Smooth muscle cell (in vitro differentiated cells): ENCODE data around the gene SRSF2. TPM values are rescaled to one million over a fixed set of nuclear protein-coding genes. Genes with fewer than 3 reads are reported as not detected.

Experiments
- DNase-seq: peaks from one replicate; lab custom pipeline; 2025; ENCODE audit not compliant: unreplicated experiment; lab: John Stamatoyannopoulos, UW
- H2AFZ ChIP-seq: fragments of 200-600 bp; sonication (generic); 2 replicates; pipeline ENCODE4 v1.6.0; 2016; ENCODE audit warnings: antibody characterized with exemption, low read depth, mild to moderate bottlenecking
- H3F3A ChIP-seq: fragments of 200-600 bp; sonication (generic); 2 replicates; pipeline ENCODE4 v1.6.0; 2017; ENCODE audit warnings: antibody characterized with exemption, low read depth
- H3K27ac ChIP-seq: fragments of 200-600 bp; sonication (generic); 2 replicates; pipeline ENCODE4 v1.5.1; 2016; ENCODE audit warnings: low read depth, mild to moderate bottlenecking
- H3K27me3 ChIP-seq: fragments of 200-600 bp; sonication (generic); 2 replicates; pipeline ENCODE4 v1.6.1; 2016; ENCODE audit warnings: low read depth, mild to moderate bottlenecking
- H3K36me3 ChIP-seq: fragments of 200-600 bp; sonication (generic); 2 replicates; pipeline ENCODE4 v1.5.1; 2016; ENCODE audit warnings: low read depth
- H3K4me1 ChIP-seq: fragments of 200-600 bp; sonication (generic); 2 replicates; pipeline ENCODE4 v1.5.1; 2016; ENCODE audit warnings: low read depth
- H3K4me2 ChIP-seq: fragments of 200-600 bp; sonication (generic); 2 replicates; pipeline ENCODE4 v1.6.0; 2016; ENCODE audit warnings: mild to moderate bottlenecking
- H3K4me3 ChIP-seq: fragments of 200-600 bp; sonication (generic); 2 replicates; pipeline ENCODE4 v1.5.1; 2016; ENCODE audit warnings: mild to moderate bottlenecking
- H3K79me2 ChIP-seq: fragments of 200-600 bp; sonication (generic); 2 replicates; pipeline ENCODE4 v1.6.0; 2016; ENCODE audit warnings: low read depth, mild to moderate bottlenecking
- H3K9ac ChIP-seq: fragments of 200-600 bp; sonication (generic); 2 replicates; pipeline ENCODE4 v1.6.0; 2016; ENCODE audit warnings: low read depth
- H3K9me3 ChIP-seq: fragments of 200-600 bp; sonication (generic); replicated peaks from 2 replicates; pipeline ENCODE4 v1.5.1; 2016; ENCODE audit warnings: low read depth
- H4K20me1 ChIP-seq: fragments of 200-600 bp; sonication (generic); 2 replicates; pipeline ENCODE4 v1.6.0; 2016; ENCODE audit warnings: low read depth
- WGBS: methylation state at CpG from one replicate; pipeline ENCODE4 v1.1.7; 2016; ENCODE audit warnings: low lambda C conversion rate; 5-methylcytosine and 5-hydroxymethylcytosine counted together
- polyA plus RNA-seq: library from polyadenylated mRNA; unstranded; fragments of >200 nt; fragmentation: Nextera tagmentation; extraction: Ambion mirVana; gene quantifications from 2 replicates; pipeline ENCODE4 v1.2.1, GENCODE V29; 2016
- total RNA-seq: library from RNA; depleted of rRNA; stranded (reverse); fragments of >200 nt; gene quantifications from 2 replicates; pipeline ENCODE4 v1.2.3, GENCODE V29; 2014
- TF ChIP-seq, protein P1 (sequence below): fragments of 200-600 bp; sonication (generic); IDR thresholded peaks from 2 replicates; pipeline ENCODE4 v1.5.1; 2017; ENCODE audit warnings: borderline replicate concordance, mild to moderate bottlenecking, antibody characterized with exemption; ENCODE audit not compliant: insufficient read depth, poor library complexity, severe bottlenecking

The SRSF2 gene
- total and polyA plus RNA-seq, 2 experiments from 2014 or later = 109 to 166 TPM

DNA sequence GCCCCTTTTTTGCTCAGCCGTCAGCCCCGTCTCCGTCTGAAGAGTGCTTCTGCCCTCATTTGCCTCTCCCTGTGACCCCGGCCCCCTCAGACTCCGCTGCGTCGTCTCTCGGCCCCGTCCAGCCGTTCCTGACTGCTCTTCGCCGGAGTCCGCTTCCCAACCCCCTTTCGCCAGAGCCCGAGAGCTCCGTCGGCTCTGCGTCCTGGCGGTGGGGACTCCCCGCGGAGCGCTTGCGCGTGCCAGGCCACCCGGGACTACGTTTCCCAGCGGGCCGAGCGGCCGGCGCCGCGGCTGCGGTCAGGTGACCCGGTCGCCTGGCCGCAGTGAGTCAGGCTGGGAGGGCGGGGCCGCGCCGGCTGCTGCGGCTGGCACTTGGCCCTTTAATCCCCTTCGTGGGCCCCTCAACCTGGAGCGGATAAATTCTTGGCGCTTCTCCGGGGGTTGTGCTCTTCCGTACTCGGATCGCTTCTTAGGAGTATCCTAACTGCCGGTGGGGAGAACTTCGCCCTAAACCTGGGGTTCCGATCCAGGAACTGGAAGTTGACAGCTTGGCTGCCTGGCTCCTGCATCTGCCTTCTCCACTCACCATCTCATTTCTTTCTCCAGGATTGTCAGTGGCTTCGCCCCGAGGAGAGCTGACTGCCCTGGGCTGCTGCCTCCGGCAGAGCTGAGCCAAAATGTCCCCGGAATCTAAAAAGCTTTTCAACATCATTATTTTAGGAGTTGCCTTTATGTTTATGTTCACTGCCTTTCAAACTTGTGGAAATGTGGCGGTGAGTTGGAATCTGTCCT lies 741 bp upstream of the SRSF2 start, which contains the start of gene MFSD11:
Gene MFSD11, plus strand, starts transcription at position 444 of the 792 bp plus-strand sequence. Its CDS starts 234 bp downstream, at position 678.
- Histone ChIP-seq H3K4me2 (peak within 1 kb of the TSS; percentile 95), H3K27me3 (no peaks in the 10 kb centered on the region), H3K4me3 (peak within 1 kb of the TSS; percentile 91), H3K9ac (peak within 1 kb of the TSS; percentile 91), H3K79me2 (peaks cover 61% of the 10 kb centered on the region), H3K27ac (peak within 1 kb of the TSS; percentile 96), H3K36me3 (no peaks in the 10 kb centered on the region), H3K9me3 (no peaks in the 10 kb centered on the region), H4K20me1 (peaks cover 34% of the 10 kb centered on the region), H3K4me1 (peaks cover 37% of the 10 kb centered on the region), H3F3A (peaks cover 31% of the 10 kb centered on the region), H2AFZ (peak within 1 kb of the TSS; percentile 76)
- WGBS = under 1% methylated on average over 57 of the region's 57 CpGs
- DNase-seq = peak; percentile 99
- TF ChIP-seq, protein P1, sequence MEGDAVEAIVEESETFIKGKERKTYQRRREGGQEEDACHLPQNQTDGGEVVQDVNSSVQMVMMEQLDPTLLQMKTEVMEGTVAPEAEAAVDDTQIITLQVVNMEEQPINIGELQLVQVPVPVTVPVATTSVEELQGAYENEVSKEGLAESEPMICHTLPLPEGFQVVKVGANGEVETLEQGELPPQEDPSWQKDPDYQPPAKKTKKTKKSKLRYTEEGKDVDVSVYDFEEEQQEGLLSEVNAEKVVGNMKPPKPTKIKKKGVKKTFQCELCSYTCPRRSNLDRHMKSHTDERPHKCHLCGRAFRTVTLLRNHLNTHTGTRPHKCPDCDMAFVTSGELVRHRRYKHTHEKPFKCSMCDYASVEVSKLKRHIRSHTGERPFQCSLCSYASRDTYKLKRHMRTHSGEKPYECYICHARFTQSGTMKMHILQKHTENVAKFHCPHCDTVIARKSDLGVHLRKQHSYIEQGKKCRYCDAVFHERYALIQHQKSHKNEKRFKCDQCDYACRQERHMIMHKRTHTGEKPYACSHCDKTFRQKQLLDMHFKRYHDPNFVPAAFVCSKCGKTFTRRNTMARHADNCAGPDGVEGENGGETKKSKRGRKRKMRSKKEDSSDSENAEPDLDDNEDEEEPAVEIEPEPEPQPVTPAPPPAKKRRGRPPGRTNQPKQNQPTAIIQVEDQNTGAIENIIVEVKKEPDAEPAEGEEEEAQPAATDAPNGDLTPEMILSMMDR = no peak

DNA sequence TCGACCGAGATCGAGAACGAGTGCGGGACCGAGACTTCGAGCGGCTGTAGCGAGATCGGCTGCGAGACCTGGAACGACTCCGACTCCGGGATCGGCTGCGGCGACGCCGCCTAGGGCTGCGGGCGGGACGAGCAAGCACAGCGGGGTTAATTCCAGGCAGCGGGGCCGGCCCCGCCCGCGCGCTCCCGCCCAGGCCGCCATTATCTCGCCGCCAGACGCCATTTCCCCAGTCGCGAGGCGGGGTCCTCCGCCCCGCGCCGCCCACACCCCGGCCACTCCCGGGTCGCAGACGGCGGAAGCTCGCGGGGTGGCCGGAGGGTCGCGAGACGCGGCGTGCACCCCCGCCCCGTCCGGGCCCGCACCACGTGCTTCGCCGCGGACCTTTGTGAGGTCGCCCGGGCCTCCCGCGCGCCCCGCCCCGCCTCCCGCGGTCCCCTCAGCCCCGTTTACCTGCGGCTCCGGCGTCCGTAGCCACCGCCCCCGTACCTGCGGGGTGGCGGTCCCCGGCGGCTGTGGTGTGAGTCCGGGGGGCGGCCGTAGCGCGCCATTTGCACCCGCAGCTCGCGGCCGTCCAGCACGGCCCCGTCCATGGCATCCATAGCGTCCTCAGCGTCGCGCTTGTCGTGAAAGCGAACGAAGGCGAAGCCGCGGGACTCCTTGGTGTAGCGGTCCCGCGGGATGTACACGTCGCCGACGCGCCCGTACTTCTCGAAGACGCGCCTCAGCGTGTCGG lies 616 bp downstream of the SRSF2 start:
- WGBS = under 1% methylated on average over 70 of the region's 117 CpGs
- Histone ChIP-seq H3K9ac (peak overlapping the region; percentile 88), H2AFZ (no peak overlapping the region), H3K4me1 (peaks cover 37% of the 10 kb centered on the region), H3K9me3 (no peaks in the 10 kb centered on the region), H3K4me2 (peak overlapping the region; percentile 95), H3K36me3 (no peaks in the 10 kb centered on the region), H3K27ac (peak overlapping the region; percentile 96), H3F3A (peaks cover 40% of the 10 kb centered on the region), H4K20me1 (peaks cover 48% of the 10 kb centered on the region), H3K27me3 (no peaks in the 10 kb centered on the region), H3K79me2 (peaks cover 75% of the 10 kb centered on the region), H3K4me3 (peak overlapping the region; percentile 91)
- peak; percentile 39 for DNase-seq
- TF ChIP-seq, protein P1 = no peak

DNA sequence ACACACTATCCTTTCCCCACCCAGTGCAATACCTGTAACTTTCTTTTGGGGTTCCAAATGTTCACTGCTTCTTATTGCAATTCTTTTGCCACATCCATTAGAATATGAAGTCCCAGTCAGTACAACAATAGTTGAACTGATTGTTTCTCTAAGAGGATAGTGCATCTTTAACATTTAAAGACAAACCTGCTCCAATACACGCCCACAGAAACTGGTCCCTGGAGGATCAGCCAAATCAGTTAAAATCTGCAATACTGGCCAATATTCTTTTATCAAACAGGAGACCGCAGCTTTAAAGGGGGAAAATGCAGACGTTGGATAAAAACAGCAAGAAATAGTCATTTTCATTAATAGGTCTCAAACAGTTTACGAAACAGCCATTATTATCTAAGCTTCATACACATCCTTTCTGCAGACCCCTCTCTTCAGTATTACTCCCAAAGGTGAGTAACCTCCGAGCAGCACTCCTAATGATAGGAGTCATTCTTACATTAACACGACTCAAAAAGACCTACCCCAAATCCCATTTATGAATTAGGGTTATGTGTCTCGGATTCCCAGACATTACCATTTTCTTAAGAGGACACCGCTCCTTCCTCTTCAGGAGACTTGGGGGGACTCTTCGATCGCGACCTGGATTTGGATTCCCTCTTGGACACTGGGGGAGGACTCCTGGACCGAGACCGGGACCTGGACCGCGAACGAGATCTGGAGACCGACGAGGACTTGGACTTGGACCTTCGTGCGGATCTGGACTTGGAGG lies 1.4 kb downstream of the SRSF2 start:
- H3K27ac ChIP-seq = peak overlapping the region; percentile 96
- no peak overlapping the region for H2AFZ ChIP-seq
- H3K27me3 ChIP-seq = no peaks in the 10 kb centered on the region
- H3K36me3 ChIP-seq = no peaks in the 10 kb centered on the region
- H3F3A ChIP-seq = peaks cover 40% of the 10 kb centered on the region
- no peak for DNase-seq
- H3K4me3 ChIP-seq = peak overlapping the region; percentile 91
- H3K4me2 ChIP-seq = peak overlapping the region; percentile 95
- TF ChIP-seq, protein P1 = no peak
- WGBS = under 1% methylated on average over 20 of the region's 20 CpGs
- peaks cover 37% of the 10 kb centered on the region for H3K4me1 ChIP-seq
- H3K9me3 ChIP-seq = no peaks in the 10 kb centered on the region
- H4K20me1 ChIP-seq = peaks cover 50% of the 10 kb centered on the region
- H3K9ac ChIP-seq = peak overlapping the region; percentile 88
- peaks cover 73% of the 10 kb centered on the region for H3K79me2 ChIP-seq
